Panc1 (cell line): ENCODE measurements around the gene TMEM51. TPM values are rescaled to one million over a fixed set of nuclear protein-coding genes. Genes with fewer than 3 reads are reported as not detected.

Source experiments
- ATAC-seq: fragments of 200-7000 bp; cut with Tn5 transposase; 2 replicates; pipeline ENCODE4 v1.9.1; 2020; ENCODE audit warnings: mild to moderate bottlenecking, moderate library complexity
- BruUV-seq: library from RNA; stranded (reverse); fragments of 400-500 nt; replicated peaks from 2 replicates; lab custom pipeline; 2021; lab: Mats Ljungman, UMichigan
- CTCF ChIA-PET: fragments of 300-600 bp; sonication (Branson Sonifier 250); formaldehyde crosslinking; loops from one replicate; lab custom pipeline; 2022; ENCODE audit warnings: antibody characterized with exemption; lab: Charles Lee
- POLR2A ChIA-PET: fragments of 300-600 bp; sonication (Branson Sonifier 250); formaldehyde crosslinking; loops from one replicate; lab custom pipeline; 2022; ENCODE audit warnings: antibody characterized with exemption; lab: Charles Lee
- DNase-seq: peaks from one replicate; pipeline ENCODE4 v3.0.0-alpha.2; 2010; ENCODE audit warnings: low read depth, low spot score
- H3K27ac ChIP-seq: 2 replicates; pipeline ENCODE4 v1.5.1; 2011; ENCODE audit warnings: mild to moderate bottlenecking, low read length, inconsistent platforms
- H3K27me3 ChIP-seq: fragments of 200-500 bp; sonication (Bioruptor generic); 2 replicates; pipeline ENCODE4 v1.6.0; 2014; ENCODE audit warnings: low read length, inconsistent platforms; ENCODE audit not compliant: control insufficient read depth, insufficient read depth
- H3K36me3 ChIP-seq: fragments of 200-500 bp; sonication (Bioruptor generic); 2 replicates; pipeline ENCODE4 v1.5.1; 2014; ENCODE audit warnings: inconsistent platforms, mild to moderate bottlenecking, low read length, moderate library complexity; ENCODE audit not compliant: control insufficient read depth, insufficient read depth
- H3K4me1 ChIP-seq: 2 replicates; pipeline ENCODE4 v1.5.1; 2011; ENCODE audit warnings: inconsistent platforms, mild to moderate bottlenecking, low read length, moderate library complexity; ENCODE audit not compliant: control insufficient read depth, insufficient read depth
- H3K4me3 ChIP-seq, 2 experiments: 2 replicates each; pipeline ENCODE4 v1.5.1; 2011 to 2012; ENCODE audit warnings: low read depth in 2 of 2, low read length in 2 of 2, mild to moderate bottlenecking in 2 of 2, inconsistent platforms in 1 of 2, moderate library complexity in 1 of 2
- H3K9me3 ChIP-seq: fragments of 200-500 bp; sonication (Bioruptor generic); 2 replicates; pipeline ENCODE4 v1.5.1; 2014; ENCODE audit warnings: low read depth, mild to moderate bottlenecking, inconsistent platforms, low read length, moderate library complexity; ENCODE audit not compliant: control insufficient read depth, insufficient read depth
- CTCF ChIP-seq: fragments of 450-650 bp; IDR thresholded peaks from 2 replicates; pipeline ENCODE4 v1.5.1; 2017; ENCODE audit warnings: mild to moderate bottlenecking
- POLR2AphosphoS5 ChIP-seq: IDR thresholded peaks from 2 replicates; pipeline ENCODE4 v1.6.1; 2012; ENCODE audit warnings: mild to moderate bottlenecking, low read depth, low read length, moderate library complexity
- REST ChIP-seq, 2 experiments: IDR thresholded peaks; 2 replicates each; pipeline ENCODE4 v1.6.1; 2011 to 2012; ENCODE audit warnings: low read depth in 2 of 2, control low read depth in 1 of 2, low read length in 1 of 2, mild to moderate bottlenecking in 1 of 2, moderate library complexity in 1 of 2; ENCODE audit not compliant: insufficient read depth in 1 of 2
- SIN3A ChIP-seq: IDR thresholded peaks from 2 replicates; pipeline ENCODE4 v1.6.1; 2012; ENCODE audit warnings: low read depth, mild to moderate bottlenecking, low read length, moderate library complexity, borderline replicate concordance; ENCODE audit not compliant: insufficient read depth
- TCF7L2 ChIP-seq: IDR thresholded peaks from 2 replicates; pipeline ENCODE4 v1.6.1; 2011; ENCODE audit warnings: mild to moderate bottlenecking, low read depth, low read length, inconsistent platforms
- in situ Hi-C: cut with HindIII; loops from 2 replicates; pipeline ENCODE4 v1.10.0; 2016; ENCODE audit warnings: low sequenced_read_pairs, low pct_unique_long_range_greater_than_20kb
- intact Hi-C: fragments of 100-400 bp; cut with micrococcal nuclease; formaldehyde crosslinking; loops from one replicate; pipeline ENCODE4 v1.10.0; 2022; ENCODE audit not compliant: unreplicated experiment
- total RNA-seq: library from RNA; stranded (reverse); gene quantifications from one replicate; pipeline ENCODE4 v1.2.1, GENCODE V29; 2021; ENCODE audit not compliant: unreplicated experiment

TMEM51 gene
- total RNA-seq, 1 experiment from 2014 or later, result 25.8 TPM

- DNase-seq, result no peak
- Histone ChIP-seq H3K4me1 (no peaks in the 10 kb centered on the region; the same call in 1 of the 2 replicates), H3K36me3 (no peaks in the 10 kb centered on the region), H3K27ac (no peak overlapping the region), H3K9me3 (no peaks in the 10 kb centered on the region), H3K4me3 (no peak overlapping the region), H3K27me3 (no peaks in the 10 kb centered on the region)
- no TSS peak for BruUV-seq
- no peak for TF ChIP-seq TCF7L2
- TF ChIP-seq REST (IDR thresholded peaks at IDR 0.05; ENCODE audit: insufficient read depth in 1 of 2, low read depth in 2 of 2, low read length in 1 of 2), result no peak
- TF ChIP-seq SIN3A, result no peak
- no peak for TF ChIP-seq POLR2AphosphoS5
- TF ChIP-seq CTCF, result no peak
- no peak for ATAC-seq
- intact Hi-C loops, result no loop called here
- in situ Hi-C loops, result no loop called here
- ChIA-PET CTCF (no interaction called here), POLR2A (no interaction called here)
Observed at GRCh38 chr1:15259622-15260007, 106.1 kb downstream of the TMEM51 start.

- CTCF ChIA-PET, result no interaction called here
Observed at GRCh38 chr1:15260418-15261154, 107.0 kb downstream of the TMEM51 start.

More at GRCh38 chr1:15260418-15261154, 107.0 kb downstream of the TMEM51 start:
- no TSS peak for BruUV-seq
- Histone ChIP-seq H3K9me3 (no peaks in the 10 kb centered on the region), H3K27ac (no peak overlapping the region), H3K4me1 (no peaks in the 10 kb centered on the region; the same call in 1 of the 2 replicates), H3K4me3 (no peak overlapping the region), H3K36me3 (no peaks in the 10 kb centered on the region), H3K27me3 (no peaks in the 10 kb centered on the region)
- POLR2A ChIA-PET, result no interaction called here
- TF ChIP-seq TCF7L2 (no peak), CTCF (no peak), POLR2AphosphoS5 (no peak), SIN3A (no peak), REST (IDR thresholded peaks at IDR 0.05; ENCODE audit: insufficient read depth in 1 of 2, low read depth in 2 of 2, low read length in 1 of 2) (no peak)
- DNase-seq, result no peak
- intact Hi-C loops, result no loop called here
- ATAC-seq, result no peak
- in situ Hi-C loops, result no loop called here
